ENCODE results near the gene PLEKHM2.

DNA sequence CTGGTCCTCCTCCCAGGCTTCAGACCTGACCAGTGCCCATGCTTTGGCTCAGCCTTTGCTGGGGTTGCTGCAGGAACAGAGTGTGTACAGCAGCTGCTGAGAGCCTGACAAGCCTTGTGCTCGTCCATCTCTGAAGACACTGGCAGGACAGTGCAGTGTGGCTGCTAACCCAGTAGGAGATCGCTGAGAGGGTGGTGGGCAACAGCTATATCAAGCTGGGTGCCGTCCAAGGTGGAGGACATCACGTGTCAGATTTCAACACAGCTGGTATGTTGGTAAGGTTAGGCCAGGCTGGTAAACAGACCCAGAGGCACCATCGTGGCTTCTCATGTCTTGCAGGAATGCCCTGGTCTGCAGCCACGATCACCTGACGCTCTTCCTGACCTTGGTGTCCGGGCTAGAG, 34.1 kb downstream of the PLEKHM2 start:
- TF ChIP-seq, protein P1, sequence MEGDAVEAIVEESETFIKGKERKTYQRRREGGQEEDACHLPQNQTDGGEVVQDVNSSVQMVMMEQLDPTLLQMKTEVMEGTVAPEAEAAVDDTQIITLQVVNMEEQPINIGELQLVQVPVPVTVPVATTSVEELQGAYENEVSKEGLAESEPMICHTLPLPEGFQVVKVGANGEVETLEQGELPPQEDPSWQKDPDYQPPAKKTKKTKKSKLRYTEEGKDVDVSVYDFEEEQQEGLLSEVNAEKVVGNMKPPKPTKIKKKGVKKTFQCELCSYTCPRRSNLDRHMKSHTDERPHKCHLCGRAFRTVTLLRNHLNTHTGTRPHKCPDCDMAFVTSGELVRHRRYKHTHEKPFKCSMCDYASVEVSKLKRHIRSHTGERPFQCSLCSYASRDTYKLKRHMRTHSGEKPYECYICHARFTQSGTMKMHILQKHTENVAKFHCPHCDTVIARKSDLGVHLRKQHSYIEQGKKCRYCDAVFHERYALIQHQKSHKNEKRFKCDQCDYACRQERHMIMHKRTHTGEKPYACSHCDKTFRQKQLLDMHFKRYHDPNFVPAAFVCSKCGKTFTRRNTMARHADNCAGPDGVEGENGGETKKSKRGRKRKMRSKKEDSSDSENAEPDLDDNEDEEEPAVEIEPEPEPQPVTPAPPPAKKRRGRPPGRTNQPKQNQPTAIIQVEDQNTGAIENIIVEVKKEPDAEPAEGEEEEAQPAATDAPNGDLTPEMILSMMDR (IDR thresholded peaks at IDR 0.05 in 2 of 3, conservative IDR thresholded peaks at IDR 0.05 in 1 of 3; ENCODE audit: borderline replicate concordance in 1 of 3, insufficient read depth in 1 of 3, low read depth in 2 of 3, low read length in 2 of 3), result no peak
- TF ChIP-seq RAD21 (IDR thresholded peaks at IDR 0.05; ENCODE audit: low read depth) (no peak), EZH2phosphoT487 (IDR thresholded peaks at IDR 0.05; ENCODE audit: borderline replicate concordance) (no peak), POLR2A (IDR thresholded peaks at IDR 0.05; ENCODE audit: borderline replicate concordance, extremely low read depth, insufficient read depth, insufficient read length) (no peak), EZH2 (IDR thresholded peaks at IDR 0.05) (no peak), EGR1 (IDR thresholded peaks at IDR 0.05; ENCODE audit: low read depth) (no peak), YY1 (IDR thresholded peaks at IDR 0.05; ENCODE audit: extremely low read depth, insufficient replicate concordance, low read depth, low read length) (no peak), ELF1 (IDR thresholded peaks at IDR 0.05; ENCODE audit: borderline replicate concordance, low read depth) (no peak)
- TF ChIP-seq, protein P2, sequence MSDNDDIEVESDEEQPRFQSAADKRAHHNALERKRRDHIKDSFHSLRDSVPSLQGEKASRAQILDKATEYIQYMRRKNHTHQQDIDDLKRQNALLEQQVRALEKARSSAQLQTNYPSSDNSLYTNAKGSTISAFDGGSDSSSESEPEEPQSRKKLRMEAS (IDR thresholded peaks at IDR 0.05), result no peak
- TF ChIP-seq, protein P3, sequence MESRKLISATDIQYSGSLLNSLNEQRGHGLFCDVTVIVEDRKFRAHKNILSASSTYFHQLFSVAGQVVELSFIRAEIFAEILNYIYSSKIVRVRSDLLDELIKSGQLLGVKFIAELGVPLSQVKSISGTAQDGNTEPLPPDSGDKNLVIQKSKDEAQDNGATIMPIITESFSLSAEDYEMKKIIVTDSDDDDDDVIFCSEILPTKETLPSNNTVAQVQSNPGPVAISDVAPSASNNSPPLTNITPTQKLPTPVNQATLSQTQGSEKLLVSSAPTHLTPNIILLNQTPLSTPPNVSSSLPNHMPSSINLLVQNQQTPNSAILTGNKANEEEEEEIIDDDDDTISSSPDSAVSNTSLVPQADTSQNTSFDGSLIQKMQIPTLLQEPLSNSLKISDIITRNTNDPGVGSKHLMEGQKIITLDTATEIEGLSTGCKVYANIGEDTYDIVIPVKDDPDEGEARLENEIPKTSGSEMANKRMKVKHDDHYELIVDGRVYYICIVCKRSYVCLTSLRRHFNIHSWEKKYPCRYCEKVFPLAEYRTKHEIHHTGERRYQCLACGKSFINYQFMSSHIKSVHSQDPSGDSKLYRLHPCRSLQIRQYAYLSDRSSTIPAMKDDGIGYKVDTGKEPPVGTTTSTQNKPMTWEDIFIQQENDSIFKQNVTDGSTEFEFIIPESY (IDR thresholded peaks at IDR 0.05; ENCODE audit: extremely low read depth, insufficient replicate concordance, low read length), result no peak

Measured in HCT116 (cell line).